Activated CD4-positive, CD25-positive, alpha-beta regulatory T cell treated with anti-CD3 and anti-CD28 coated beads, Interleukin-2, amount 50 U/mL, for 16 hours (primary cell): Measurements from ENCODE around the gene NDOR1.
"Not testable (repeated sequence)": the region's sequence is repeated elsewhere in the genome, so short reads cannot be mapped to it uniquely, and the experiment has no call there.

Experiments used
- DNase-seq: peaks from one replicate; pipeline ENCODE4 v3.0.0-alpha.2; 2020; ENCODE audit warnings: low read depth, low spot score

The NDOR1 gene

GRCh38 chr9:137230705-137231371 lies 25.3 kb downstream of the NDOR1 start, which contains the start of gene SLC34A3:
Gene SLC34A3, plus strand, starts transcription at chr9:137230901. Its CDS starts 802 bp downstream, at chr9:137231703.
- DNase-seq: no peak

GRCh38 chr9:137231372-137232039 lies 26.0 kb downstream of the NDOR1 start:
- no peak for DNase-seq

GRCh38 chr9:137232101-137232500 lies 26.6 kb downstream of the NDOR1 start:
- no peak for DNase-seq

- DNase-seq: no peak
Measured at GRCh38 chr9:137232510-137232909, 27.0 kb downstream of the NDOR1 start.

GRCh38 chr9:137233143-137233980 lies 27.9 kb downstream of the NDOR1 start:
- no peak for DNase-seq

- no peak for DNase-seq
Measured at GRCh38 chr9:137234055-137234697, 28.7 kb downstream of the NDOR1 start.

GRCh38 chr9:137234758-137235423 lies 29.4 kb downstream of the NDOR1 start:
- DNase-seq: no peak

GRCh38 chr9:137235424-137236237 lies 30.1 kb downstream of the NDOR1 start:
- DNase-seq: no peak

GRCh38 chr9:137236238-137236935 lies 30.9 kb downstream of the NDOR1 start:
- DNase-seq: peak; percentile 76

- no peak for DNase-seq
Measured at GRCh38 chr9:137236936-137237421, 31.5 kb downstream of the NDOR1 start.

- DNase-seq: no peak
Measured at GRCh38 chr9:137237759-137238726, 32.5 kb downstream of the NDOR1 start.

GRCh38 chr9:137239541-137240200 lies 34.2 kb downstream of the NDOR1 start:
- not testable (repeated sequence) for DNase-seq

GRCh38 chr9:137240318-137240840 lies 34.9 kb downstream of the NDOR1 start:
- peak; percentile 37 for DNase-seq

- DNase-seq: peak; percentile 96
Measured at GRCh38 chr9:137240841-137241489, 35.5 kb downstream of the NDOR1 start, which contains the start of gene TUBB4B. Gene TUBB4B, plus strand, starts transcription at chr9:137241287. Its CDS starts 74 bp downstream, at chr9:137241361.

GRCh38 chr9:137241490-137242268 lies 36.2 kb downstream of the NDOR1 start:
- peak; percentile 54 for DNase-seq
